Pancreas (tissue), 10 donors: ENCODE measurements around the gene RNF39. TPM values are rescaled to one million over a fixed set of nuclear protein-coding genes. Genes with fewer than 3 reads are reported as not detected.

Source experiments
- ATAC-seq, 4 donors: fragments of 200-7000 bp; cut with Tn5 transposase; one replicate each; pipeline versions ENCODE4 v1.8.0 to v1.9.1; 2020; ENCODE audit warnings: mild to moderate bottlenecking in 4 of 4, moderate library complexity in 4 of 4
- DNase-seq, 6 donors: peaks; one replicate each; pipeline ENCODE4 v3.0.0-alpha.2; 2020
- FAIRE-seq: peaks from 2 replicates; lab custom pipeline; 2012; peaks lifted over from hg19 to GRCh38; lab: Jason Lieb, UNC
- H3K27ac ChIP-seq, 4 donors: fragments of 200-600 bp; sonication (generic); 1 replicate in 3 of 4; 2 replicates in 1 of 4; pipeline versions ENCODE4 v1.5.0 to v1.8.0; 2020
- H3K27me3 ChIP-seq, 4 donors: fragments of 200-600 bp; one replicate each; pipeline ENCODE4 v1.8.0; 2021
- H3K36me3 ChIP-seq, 3 donors: fragments of 200-600 bp; sonication (generic) in 1 of 3; one replicate each; pipeline versions ENCODE4 v1.5.0 to v1.8.0; 2020 to 2021
- H3K4me1 ChIP-seq, 3 donors: fragments of 200-600 bp; one replicate each; pipeline ENCODE4 v1.8.0; 2021
- H3K4me3 ChIP-seq, 4 donors: fragments of 200-600 bp; sonication (generic) in 2 of 4; one replicate each; pipeline versions ENCODE4 v1.5.0 to v1.8.0; 2020 to 2021
- H3K9me3 ChIP-seq, 4 donors: fragments of 200-600 bp; one replicate each; pipeline ENCODE4 v1.8.0; 2021
- CTCF ChIP-seq, 4 donors: fragments of 200-600 bp; sonication (generic) in 3 of 4; IDR thresholded peaks; one replicate each; pipeline versions ENCODE4 v1.5.0 to v1.8.0; 2021; ENCODE audit warnings: antibody characterized with exemption in 4 of 4
- WGBS, 2 donors: extraction: QIAGEN DNeasy Blood & Tissue Kit; methylation state at CpG; one replicate each; pipeline ENCODE4 v1.1.7; 2013; 5-methylcytosine and 5-hydroxymethylcytosine counted together
- intact Hi-C, 3 donors: fragments of 100-400 bp; cut with DNase I; formaldehyde crosslinking; loops; one replicate each; pipeline versions ENCODE4 v1.11.1 to v1.14.2; 2022
- polyA plus RNA-seq, 2 donors: library from polyadenylated mRNA; stranded (reverse); fragments of 200-250 nt; gene quantifications; one replicate each; pipeline ENCODE4 v1.2.3, GENCODE V29; 2013
- total RNA-seq, 6 donors: library from RNA; stranded (reverse); fragmentation: NEBNext Ultra II Directional in 4 of 6; extraction: Animal tissue kit (Norgen Biotek cat#: 25700) in 4 of 6; gene quantifications; one replicate each; pipeline versions ENCODE4 v1.2.1 to v1.2.4, GENCODE V29; 2021 to 2023
- donor health status: healthy with polysubstance abuse.
- donor health status: DM: no; HTN: no; CAD: no; lungs with moderate emphysema.
- donor health status: DM: no; HTN: no; CAD: no.
- donor health status: control.
- donor health status: control.
- donor health status: Bipolar disorder and iron deficiency.
- donor health status: DM: yes; HTN: yes; CAD: no.
- donor health status: DM: no; HTN: no; CAD: no.
- donor health status: DM: no; HTN: no; CAD: no.
- donor health status: DM: yes; HTN: yes; CAD: no.

The RNF39 gene
- total and polyA plus RNA-seq, 8 donors: 0.18 to 1.3 (median 0.55) TPM

GRCh38 chr6:30096829-30097228 lies 21.3 kb upstream of the RNF39 start:
- no peaks in the 10 kb centered on the region for H3K9me3 ChIP-seq
- H3K36me3 ChIP-seq: no peaks in the 10 kb centered on the region
- intact Hi-C loops: no loop called here
- no peak overlapping the region for H3K4me3 ChIP-seq
- FAIRE-seq (no peak), DNase-seq (no peak), ATAC-seq (no peak)
- peaks cover 0 to 6% (median 0%) of the 10 kb centered on the region in 4 donors for H3K27me3 ChIP-seq
- TF ChIP-seq CTCF (IDR thresholded peaks at IDR 0.05): no peak
- no peak overlapping the region for H3K27ac ChIP-seq
- H3K4me1 ChIP-seq: peaks cover 4 to 8% (median 7%) of the 10 kb centered on the region in 3 donors
- 31% methylated on average over 1 of the region's 1 CpG for WGBS, 2 donors

GRCh38 chr6:30093951-30094661 lies 18.5 kb upstream of the RNF39 start:
- Histone ChIP-seq H3K4me1 (no peaks in the 10 kb centered on the region), H3K36me3 (no peaks in the 10 kb centered on the region), H3K4me3 (no peak overlapping the region), H3K27ac (no peak overlapping the region), H3K27me3 (no peaks in the 10 kb centered on the region), H3K9me3 (no peaks in the 10 kb centered on the region)
- FAIRE-seq (no peak), ATAC-seq (no peak), DNase-seq (no peak)
- no peak for TF ChIP-seq CTCF (IDR thresholded peaks at IDR 0.05)
- 44 to 56% methylated on average over 5 of the region's 5 CpGs for WGBS, 2 donors
- intact Hi-C loops: no loop called here

- no peaks in the 10 kb centered on the region for H3K27me3 ChIP-seq
These were observed 17.4 kb upstream of the RNF39 start for GRCh38 chr6:30092852-30093543.

GRCh38 chr6:30091577-30092381 lies 16.2 kb upstream of the RNF39 start:
- no peak for DNase-seq
- ATAC-seq: peak; percentile 35 to 75 (median 64)
- TF ChIP-seq CTCF (IDR thresholded peaks at IDR 0.05): no peak
- Histone ChIP-seq H3K4me1 (no peaks in the 10 kb centered on the region), H3K4me3 (no peak overlapping the region), H3K36me3 (no peaks in the 10 kb centered on the region), H3K27ac (no peak overlapping the region), H3K9me3 (no peaks in the 10 kb centered on the region), H3K27me3 (no peaks in the 10 kb centered on the region)
- 37 to 54% methylated on average over 11 of the region's 11 CpGs for WGBS, 2 donors
- intact Hi-C loops: no loop called here
- FAIRE-seq: no peak

More at GRCh38 chr6:30092852-30093543, 17.4 kb upstream of the RNF39 start:
- ATAC-seq (no peak), FAIRE-seq (no peak), DNase-seq (no peak)
- no peaks in the 10 kb centered on the region for H3K9me3 ChIP-seq
- no peak for TF ChIP-seq CTCF (IDR thresholded peaks at IDR 0.05)
- H3K27ac ChIP-seq: no peak overlapping the region
- intact Hi-C loops: no loop called here
- H3K36me3 ChIP-seq: no peaks in the 10 kb centered on the region
- no peak overlapping the region for H3K4me3 ChIP-seq
- WGBS, 2 donors: 70 to 74% methylated on average over 6 of the region's 6 CpGs
- no peaks in the 10 kb centered on the region for H3K4me1 ChIP-seq
